ENCODE measurements around the gene GALNT13. TPM values are rescaled to one million over a fixed set of nuclear protein-coding genes. Genes with fewer than 3 reads are reported as not detected.

GALNT13 gene
- total RNA-seq, 1 donor from 2014 or later, result under 0.01 TPM

DNA sequence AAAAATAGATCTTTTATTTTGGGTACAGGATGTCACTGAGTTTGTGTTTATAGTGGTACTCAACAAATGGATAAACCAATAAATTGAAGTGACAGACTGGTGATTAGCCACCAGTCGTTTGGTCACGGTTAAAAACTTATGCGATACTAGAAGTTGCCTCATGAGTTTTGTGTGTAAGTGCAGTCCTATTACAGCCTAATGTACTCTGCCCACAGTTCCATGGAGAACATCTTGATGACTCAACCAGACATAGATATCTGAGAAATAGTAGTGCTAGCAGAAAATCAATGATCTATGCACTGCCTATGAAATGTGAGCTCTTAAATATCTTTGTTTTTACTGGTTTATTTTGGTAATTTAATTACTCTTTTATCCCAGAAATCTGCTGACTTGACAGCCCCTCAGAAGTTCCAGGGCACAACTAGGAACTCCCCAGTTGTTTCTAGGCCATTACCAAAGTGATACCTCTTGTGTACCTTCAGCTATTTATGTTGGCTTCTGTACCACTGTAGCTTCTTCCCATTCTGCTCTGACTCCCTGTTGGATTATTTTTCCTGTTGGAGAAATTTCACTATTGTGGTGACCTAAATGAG, 617.6 kb downstream of the GALNT13 start:
- DNase-seq, result no peak

GRCh38 chr2:154490530-154490929, 618.8 kb downstream of the GALNT13 start:
- DNase-seq, result no peak

DNA sequence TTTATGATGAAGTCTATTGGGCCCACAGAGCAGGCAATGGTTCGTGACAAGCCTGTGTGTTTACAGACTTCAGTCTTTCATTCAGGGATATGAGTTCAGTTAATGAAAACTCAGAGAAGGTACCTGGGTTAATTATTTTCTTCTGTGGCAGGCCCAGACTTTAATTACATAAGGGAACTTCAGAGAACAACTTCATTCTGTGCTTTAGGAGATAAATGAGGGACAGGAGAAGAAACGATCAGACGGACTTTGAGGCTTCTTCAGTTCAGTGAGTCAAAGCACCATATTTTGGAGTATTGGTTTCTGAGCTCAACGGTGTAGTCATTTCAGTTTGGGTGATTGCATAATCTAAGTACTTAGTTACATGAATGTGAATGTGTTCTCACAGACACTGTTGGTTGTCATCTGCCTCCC, 623.7 kb downstream of the GALNT13 start:
- no peak for DNase-seq

DNA sequence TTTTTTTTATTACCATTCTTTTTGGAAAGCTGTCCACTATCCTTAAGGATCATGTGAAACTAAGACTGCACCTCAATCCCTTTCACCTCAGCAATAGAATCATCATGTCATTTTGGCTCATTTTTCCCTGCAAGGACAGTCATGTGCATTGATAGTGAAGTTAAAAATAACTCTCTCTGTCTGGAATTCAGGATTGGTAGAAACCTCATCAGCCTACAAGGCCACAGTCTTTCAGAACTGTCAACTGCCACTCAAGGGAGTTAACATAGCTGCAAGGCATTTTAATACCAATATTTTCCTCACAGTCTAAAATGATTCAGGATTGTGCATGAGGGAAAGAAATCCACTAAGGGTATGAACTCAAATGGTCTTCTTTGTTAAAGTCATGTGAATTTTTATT, 625.3 kb downstream of the GALNT13 start:
- no peak for DNase-seq
